ENCODE measurements around the gene PCGF2. TPM values are rescaled to one million over a fixed set of nuclear protein-coding genes. Genes with fewer than 3 reads are reported as not detected.
A peak's percentile ranks its signal among the peaks of the same experiment; 100 is the strongest.

PCGF2 gene
- total RNA-seq, 6 donors from 2014 or later, result 14.6 to 51.7 (median 31.9) TPM

DNA sequence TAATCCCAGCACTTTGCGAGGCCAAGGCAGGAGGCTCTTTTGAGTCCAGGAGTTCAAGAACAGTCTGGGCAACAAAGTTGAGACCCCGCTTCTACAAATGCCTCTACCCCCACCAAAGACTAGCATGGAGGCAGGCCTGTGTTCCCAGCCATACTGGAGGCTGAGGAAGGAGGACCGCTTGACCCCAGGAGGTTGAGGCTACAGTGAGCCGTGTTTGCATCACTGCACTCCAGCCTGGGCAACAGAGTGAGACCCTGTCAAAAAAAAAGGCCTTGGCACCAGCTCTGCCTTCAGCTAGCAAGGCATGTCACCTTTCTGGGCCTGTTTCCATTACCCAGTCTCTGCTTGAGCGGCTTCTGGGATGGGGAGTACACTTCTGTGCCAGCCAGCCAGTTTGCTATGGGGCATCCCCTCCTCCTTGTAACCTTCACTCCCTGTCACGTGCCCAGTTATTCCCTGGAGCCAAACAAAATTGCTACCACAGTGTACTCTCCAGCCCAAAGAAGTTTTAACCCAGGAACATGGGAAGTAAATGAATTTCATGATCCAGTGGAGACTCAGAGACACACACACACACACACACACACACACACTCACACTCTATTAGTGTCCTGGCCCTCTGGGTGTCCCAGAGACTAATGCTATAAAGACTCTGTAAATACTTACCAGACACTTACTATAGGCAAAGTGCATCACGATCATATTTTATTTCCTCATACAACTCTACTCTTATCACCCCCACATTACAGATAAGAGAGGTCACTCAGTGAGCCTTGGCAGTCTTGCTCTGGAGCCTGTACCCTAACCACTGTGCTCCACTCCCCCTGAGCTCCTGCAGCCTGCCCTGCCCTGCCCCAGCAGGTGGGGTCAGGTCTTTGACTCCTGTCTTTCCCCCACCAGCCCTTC, 15.5 kb downstream of the PCGF2 start:
- ATAC-seq (ENCODE audit: low FRiP score in 2 of 2), result no peak
- H3K27ac ChIP-seq, result peak overlapping the region in 3 of 4 donors; percentile 22 to 91 (median 90)
- no peaks in the 10 kb centered on the region for H3K9me3 ChIP-seq
- WGBS, 2 donors, result 37 to 83% methylated on average over 2 to 7 of the region's 7 CpGs
- no peaks in the 10 kb centered on the region for H3K27me3 ChIP-seq
- H3K4me3 ChIP-seq, result no peak overlapping the region
- peak in 1 of 2 donors; percentile 59 for DNase-seq
- H3K4me1 ChIP-seq, result peaks cover 31 to 63% (median 46%) of the 10 kb centered on the region in 4 donors
- H3K36me3 ChIP-seq, result peaks cover 0 to 40% (median 29%) of the 10 kb centered on the region in 4 donors
- TF ChIP-seq CTCF (IDR thresholded peaks at IDR 0.05), result no peak
- no peak for TF ChIP-seq EP300 (IDR thresholded peaks at IDR 0.05)
- no peak for TF ChIP-seq POLR2AphosphoS5 (IDR thresholded peaks at IDR 0.05)
- no peak for TF ChIP-seq POLR2A (IDR thresholded peaks at IDR 0.05)

DNA sequence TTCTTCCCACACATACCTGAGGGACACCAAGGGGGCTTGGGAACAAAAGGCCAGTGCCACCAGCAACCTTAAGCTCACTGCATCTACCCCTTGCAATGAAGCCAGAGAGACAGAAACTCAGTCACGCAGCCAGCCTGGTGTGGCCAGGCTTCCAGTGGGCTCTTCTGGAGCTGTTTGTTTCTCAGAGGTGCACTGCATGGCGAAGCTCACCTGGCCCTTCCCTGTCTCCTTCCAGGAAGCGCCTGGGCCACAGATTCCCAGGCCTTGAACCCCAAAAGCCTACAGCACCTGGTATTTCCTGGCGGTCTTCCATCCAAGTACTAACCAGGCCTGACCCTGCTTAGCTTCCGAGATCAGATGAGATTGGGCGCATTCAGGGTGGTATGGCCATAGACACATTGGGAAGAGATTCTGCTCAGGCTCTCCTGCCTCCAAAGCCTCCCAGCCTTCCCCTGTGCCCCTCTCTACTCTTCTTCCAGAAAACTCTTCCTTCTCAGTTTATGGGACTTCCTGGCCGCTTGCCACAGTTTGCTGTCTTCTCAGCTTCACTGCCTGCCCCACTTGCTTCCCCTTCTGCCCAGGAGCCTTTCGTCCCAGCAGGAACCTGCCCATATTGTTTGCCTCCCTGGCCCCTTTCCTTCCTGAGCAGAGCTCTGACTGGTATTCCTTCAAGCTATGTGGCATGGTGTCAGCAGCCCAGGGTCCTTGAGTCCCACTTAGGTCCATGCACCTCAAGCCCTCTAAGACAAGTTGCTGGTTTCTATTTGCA, 16.4 kb downstream of the PCGF2 start:
- Histone ChIP-seq H3K27ac (peak overlapping the region; percentile 86 to 91 (median 90)), H3K27me3 (no peaks in the 10 kb centered on the region), H3K4me1 (peaks cover 31 to 63% (median 47%) of the 10 kb centered on the region in 4 donors), H3K9me3 (no peaks in the 10 kb centered on the region), H3K4me3 (peak overlapping the region in 1 of 4 donors; percentile 92), H3K36me3 (peaks cover 0 to 36% (median 24%) of the 10 kb centered on the region in 4 donors)
- DNase-seq (no peak), ATAC-seq (ENCODE audit: low FRiP score in 2 of 2) (no peak)
- 53 to 73% methylated on average over 5 to 8 of the region's 8 CpGs for WGBS, 2 donors
- no peak for TF ChIP-seq EP300 (IDR thresholded peaks at IDR 0.05)
- no peak for TF ChIP-seq CTCF (IDR thresholded peaks at IDR 0.05)
- TF ChIP-seq POLR2AphosphoS5 (IDR thresholded peaks at IDR 0.05), result no peak
- no peak for TF ChIP-seq POLR2A (IDR thresholded peaks at IDR 0.05)

DNA sequence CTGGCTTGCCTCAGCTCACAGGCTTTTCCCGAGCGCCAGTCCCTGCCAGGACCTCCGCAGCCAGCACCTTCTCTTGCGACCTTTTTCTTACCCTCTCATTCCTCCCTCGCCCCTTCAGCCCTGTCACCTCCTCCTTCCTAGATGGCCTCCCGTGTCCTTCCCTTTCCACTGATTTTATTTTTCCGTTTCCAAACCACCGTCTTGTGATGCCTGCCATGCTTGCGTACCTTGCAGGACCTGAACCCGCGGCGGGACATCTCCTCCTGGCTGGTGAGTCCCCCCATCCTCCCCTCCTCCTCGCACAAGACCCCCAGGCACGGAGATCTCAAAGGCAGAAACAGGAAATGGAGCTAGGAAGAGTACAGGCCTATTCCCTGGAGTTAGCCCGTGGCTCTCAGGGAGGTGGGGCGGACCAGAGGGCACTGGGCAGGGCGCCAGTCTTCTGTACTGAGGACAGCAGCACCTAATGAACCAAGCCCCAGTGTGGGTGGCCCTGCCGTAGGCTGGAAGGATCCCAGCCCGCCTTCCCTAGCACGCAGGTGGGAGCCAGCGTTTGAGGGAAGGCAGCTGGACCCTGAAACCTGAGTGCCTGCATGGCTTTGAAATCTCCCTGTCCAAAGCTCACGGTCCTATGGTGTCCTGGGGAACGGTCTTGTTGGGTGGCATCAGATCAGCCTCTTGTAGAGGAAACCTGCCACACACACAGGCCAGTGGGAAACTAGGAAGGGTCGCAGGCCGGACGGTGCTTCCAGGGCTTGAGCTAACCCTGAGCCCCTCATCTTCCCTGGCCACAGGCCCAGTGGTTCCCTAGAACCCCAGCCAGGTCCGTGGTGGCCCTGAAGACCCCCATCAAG, 17.4 kb downstream of the PCGF2 start:
- DNase-seq, result peak; percentile 88
- 6 to 15% methylated on average over 18 to 27 of the region's 27 CpGs for WGBS, 2 donors
- Histone ChIP-seq H3K27ac (peak overlapping the region; percentile 86 to 91 (median 90)), H3K4me1 (peaks cover 31 to 63% (median 47%) of the 10 kb centered on the region in 4 donors), H3K27me3 (no peaks in the 10 kb centered on the region), H3K36me3 (peaks cover 0 to 28% (median 19%) of the 10 kb centered on the region in 4 donors), H3K9me3 (no peaks in the 10 kb centered on the region), H3K4me3 (peak overlapping the region; percentile 62 to 92 (median 83))
- peak; percentile 22 to 67 for ATAC-seq (ENCODE audit: low FRiP score in 2 of 2)
- TF ChIP-seq CTCF (IDR thresholded peaks at IDR 0.05) (no peak), POLR2AphosphoS5 (IDR thresholded peaks at IDR 0.05) (peak; percentile 13 to 26)

DNA sequence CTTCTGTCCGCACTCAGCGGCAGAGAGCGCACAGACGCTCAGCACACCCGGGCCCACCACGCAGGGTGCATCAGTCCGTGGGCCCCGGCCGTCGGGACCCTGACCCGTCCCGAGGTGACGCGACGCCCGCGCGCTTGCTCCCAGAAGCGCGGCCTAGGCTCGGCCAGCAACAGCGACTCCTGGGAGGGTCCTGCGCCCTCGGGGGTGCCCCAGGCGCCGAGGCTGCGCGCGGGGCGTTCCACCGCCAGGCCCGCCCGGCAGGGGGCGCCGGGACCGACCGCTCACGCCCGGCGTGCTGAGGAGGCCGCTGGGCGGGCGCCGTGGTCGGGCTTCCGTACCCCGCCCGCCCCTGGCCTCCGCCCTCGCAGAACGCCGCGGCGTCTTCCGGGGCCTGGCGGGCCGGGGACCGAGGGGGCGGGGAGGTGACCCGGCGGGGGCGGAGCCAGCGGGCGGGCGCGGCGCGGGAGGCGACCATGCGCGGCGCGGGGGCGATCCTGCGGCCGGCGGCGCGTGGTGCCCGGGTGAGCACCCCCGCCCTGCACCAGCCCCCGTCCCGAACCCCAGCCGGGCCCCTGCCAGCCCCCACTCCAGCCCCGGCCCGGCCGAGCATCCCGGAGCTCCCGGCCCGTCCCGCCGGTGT, 18.1 kb downstream of the PCGF2 start, which contains the start of gene CISD3:
Gene CISD3, plus strand, starts transcription at position 456 of the 640 bp plus-strand sequence. Its CDS starts 18 bp downstream, at position 474.
- TF ChIP-seq EP300 (IDR thresholded peaks at IDR 0.05) (no peak), CTCF (IDR thresholded peaks at IDR 0.05) (peak; percentile 95 to 99 (median 99)), POLR2A (IDR thresholded peaks at IDR 0.05) (peak in 2 of 4 donors; percentile 26 to 55), POLR2AphosphoS5 (IDR thresholded peaks at IDR 0.05) (peak in 1 of 2 donors; percentile 46)
- ATAC-seq (ENCODE audit: low FRiP score in 2 of 2) (peak; percentile 89 to 96), DNase-seq (peak; percentile 90 to 98)
- H3K27ac ChIP-seq, result peak within 1 kb of the TSS; percentile 86 to 91 (median 90)
- no peaks in the 10 kb centered on the region for H3K27me3 ChIP-seq
- WGBS, 2 donors, result 0 to 1% methylated on average over 12 to 35 of the region's 92 CpGs
- no peaks in the 10 kb centered on the region for H3K9me3 ChIP-seq
- peaks cover 28 to 66% (median 47%) of the 10 kb centered on the region in 4 donors for H3K4me1 ChIP-seq
- H3K4me3 ChIP-seq, result peak within 1 kb of the TSS; percentile 62 to 92 (median 83)
- peaks cover 2 to 29% (median 17%) of the 10 kb centered on the region in 4 donors for H3K36me3 ChIP-seq
